ENCODE data around the gene ASB15. TPM values are rescaled to one million over a fixed set of nuclear protein-coding genes. Genes with fewer than 3 reads are reported as not detected.

Gene ASB15
- total and polyA plus RNA-seq, 2 of the 8 experiments (the other 6 are each of a cell fraction or from before 2014, with no cell fraction given) = not detected

DNA sequence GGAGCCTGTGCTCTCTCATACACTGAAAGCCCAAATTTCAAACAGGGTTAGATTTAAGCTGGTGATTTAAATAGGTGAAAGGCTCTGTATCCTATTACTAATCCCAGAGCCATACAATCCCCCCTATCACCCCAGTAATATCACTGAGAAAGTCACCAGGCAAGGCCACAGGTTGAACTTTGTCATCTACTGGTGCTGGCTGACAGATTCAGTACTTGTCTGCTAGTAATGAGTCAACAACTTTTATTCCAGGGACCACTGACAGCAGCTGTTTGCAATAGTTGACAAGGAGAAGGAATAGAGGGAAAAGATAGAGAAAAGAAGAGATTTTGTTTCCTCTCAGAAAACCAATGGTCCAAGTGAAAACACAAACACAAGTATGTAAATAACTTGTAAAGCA lies 10.4 kb downstream of the ASB15 start (continued):
- TF ChIP-seq, protein P1, sequence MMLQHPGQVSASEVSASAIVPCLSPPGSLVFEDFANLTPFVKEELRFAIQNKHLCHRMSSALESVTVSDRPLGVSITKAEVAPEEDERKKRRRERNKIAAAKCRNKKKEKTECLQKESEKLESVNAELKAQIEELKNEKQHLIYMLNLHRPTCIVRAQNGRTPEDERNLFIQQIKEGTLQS (IDR thresholded peaks at IDR 0.05; ENCODE audit: insufficient read depth, low read depth, low read length) = no peak
